ENCODE results near the gene HSPG2.

Gene HSPG2

GRCh38 chr1:21823206-21823979 lies 113.7 kb downstream of the HSPG2 start:
- H3K27me3 Mint-ChIP-seq (ENCODE audit: low read depth) = peaks cover 2% of the 10 kb centered on the region
- H3K36me3 Mint-ChIP-seq (ENCODE audit: low read depth) = no peaks in the 10 kb centered on the region
- H3K4me3 Mint-ChIP-seq = no peak overlapping the region
- peaks cover 2% of the 10 kb centered on the region for H3K4me1 Mint-ChIP-seq (ENCODE audit: low read depth)
- no peaks in the 10 kb centered on the region for H3K9me3 Mint-ChIP-seq
- H3K27ac Mint-ChIP-seq = no peak overlapping the region
- DNase-seq (ENCODE audit: low spot score) = no peak

GRCh38 chr1:21822349-21822748 lies 114.8 kb downstream of the HSPG2 start:
- H3K9me3 Mint-ChIP-seq = no peaks in the 10 kb centered on the region
- H3K4me3 Mint-ChIP-seq = no peak overlapping the region
- peaks cover 2% of the 10 kb centered on the region for H3K27me3 Mint-ChIP-seq (ENCODE audit: low read depth)
- H3K4me1 Mint-ChIP-seq (ENCODE audit: low read depth) = peaks cover 2% of the 10 kb centered on the region
- DNase-seq (ENCODE audit: low spot score) = no peak
- no peaks in the 10 kb centered on the region for H3K36me3 Mint-ChIP-seq (ENCODE audit: low read depth)
- no peak overlapping the region for H3K27ac Mint-ChIP-seq

- H3K4me1 Mint-ChIP-seq (ENCODE audit: low read depth) = peaks cover 2% of the 10 kb centered on the region
- H3K27me3 Mint-ChIP-seq (ENCODE audit: low read depth) = peaks cover 2% of the 10 kb centered on the region
- H3K36me3 Mint-ChIP-seq (ENCODE audit: low read depth) = no peaks in the 10 kb centered on the region
- no peak for DNase-seq (ENCODE audit: low spot score)
- H3K4me3 Mint-ChIP-seq = no peak overlapping the region
- H3K9me3 Mint-ChIP-seq = no peaks in the 10 kb centered on the region
- no peak overlapping the region for H3K27ac Mint-ChIP-seq
These were observed 115.6 kb downstream of the HSPG2 start for GRCh38 chr1:21821385-21822019.

- Mint-ChIP-seq H3K27me3 (ENCODE audit: low read depth) (peaks cover 2% of the 10 kb centered on the region), H3K36me3 (ENCODE audit: low read depth) (no peaks in the 10 kb centered on the region), H3K4me1 (ENCODE audit: low read depth) (peaks cover 2% of the 10 kb centered on the region), H3K4me3 (no peak overlapping the region), H3K9me3 (no peaks in the 10 kb centered on the region), H3K27ac (no peak overlapping the region)
- no peak for DNase-seq (ENCODE audit: low spot score)
These were observed 116.4 kb downstream of the HSPG2 start for GRCh38 chr1:21820597-21821232.

GRCh38 chr1:21818656-21819055 lies 118.5 kb downstream of the HSPG2 start:
- Mint-ChIP-seq H3K27me3 (ENCODE audit: low read depth) (peaks cover 6% of the 10 kb centered on the region), H3K27ac (no peak overlapping the region), H3K36me3 (ENCODE audit: low read depth) (no peaks in the 10 kb centered on the region), H3K4me1 (ENCODE audit: low read depth) (peaks cover 5% of the 10 kb centered on the region), H3K9me3 (no peaks in the 10 kb centered on the region), H3K4me3 (no peak overlapping the region)
- DNase-seq (ENCODE audit: low spot score) = peak; percentile 15

GRCh38 chr1:21816602-21817302 lies 120.4 kb downstream of the HSPG2 start:
- Mint-ChIP-seq H3K27me3 (ENCODE audit: low read depth) (peaks cover 15% of the 10 kb centered on the region), H3K4me1 (ENCODE audit: low read depth) (peaks cover 5% of the 10 kb centered on the region), H3K9me3 (no peaks in the 10 kb centered on the region), H3K36me3 (ENCODE audit: low read depth) (no peaks in the 10 kb centered on the region), H3K4me3 (no peak overlapping the region), H3K27ac (no peak overlapping the region)
- no peak for DNase-seq (ENCODE audit: low spot score)

- H3K27ac Mint-ChIP-seq = no peak overlapping the region
- peaks cover 15% of the 10 kb centered on the region for H3K27me3 Mint-ChIP-seq (ENCODE audit: low read depth)
- H3K4me1 Mint-ChIP-seq (ENCODE audit: low read depth) = peaks cover 5% of the 10 kb centered on the region
- H3K9me3 Mint-ChIP-seq = no peaks in the 10 kb centered on the region
- no peak for DNase-seq (ENCODE audit: low spot score)
- H3K4me3 Mint-ChIP-seq = no peak overlapping the region
- H3K36me3 Mint-ChIP-seq (ENCODE audit: low read depth) = no peaks in the 10 kb centered on the region
These were observed 121.3 kb downstream of the HSPG2 start for GRCh38 chr1:21815724-21816321.

GRCh38 chr1:21814981-21815582 lies 122.0 kb downstream of the HSPG2 start:
- no peak overlapping the region for H3K27ac Mint-ChIP-seq
- peaks cover 15% of the 10 kb centered on the region for H3K27me3 Mint-ChIP-seq (ENCODE audit: low read depth)
- peak overlapping the region; percentile 64 for H3K4me3 Mint-ChIP-seq
- no peak for DNase-seq (ENCODE audit: low spot score)
- no peaks in the 10 kb centered on the region for H3K9me3 Mint-ChIP-seq
- H3K4me1 Mint-ChIP-seq (ENCODE audit: low read depth) = peaks cover 5% of the 10 kb centered on the region
- no peaks in the 10 kb centered on the region for H3K36me3 Mint-ChIP-seq (ENCODE audit: low read depth)

GRCh38 chr1:21814241-21814918 lies 122.7 kb downstream of the HSPG2 start:
- Mint-ChIP-seq H3K4me3 (peak overlapping the region; percentile 59), H3K36me3 (ENCODE audit: low read depth) (no peaks in the 10 kb centered on the region), H3K4me1 (ENCODE audit: low read depth) (peaks cover 5% of the 10 kb centered on the region), H3K27ac (no peak overlapping the region), H3K9me3 (no peaks in the 10 kb centered on the region), H3K27me3 (ENCODE audit: low read depth) (peaks cover 15% of the 10 kb centered on the region)
- DNase-seq (ENCODE audit: low spot score) = peak; percentile 18

- Mint-ChIP-seq H3K4me1 (ENCODE audit: low read depth) (peaks cover 4% of the 10 kb centered on the region), H3K4me3 (no peak overlapping the region), H3K27ac (no peak overlapping the region), H3K36me3 (ENCODE audit: low read depth) (no peaks in the 10 kb centered on the region), H3K9me3 (no peaks in the 10 kb centered on the region), H3K27me3 (ENCODE audit: low read depth) (peaks cover 14% of the 10 kb centered on the region)
- no peak for DNase-seq (ENCODE audit: low spot score)
These were observed 123.6 kb downstream of the HSPG2 start for GRCh38 chr1:21813542-21813941.

- H3K27ac Mint-ChIP-seq = no peak within 1 kb of the TSS
- peaks cover 3% of the 10 kb centered on the region for H3K4me1 Mint-ChIP-seq (ENCODE audit: low read depth)
- DNase-seq (ENCODE audit: low spot score) = no peak
- no peaks in the 10 kb centered on the region for H3K9me3 Mint-ChIP-seq
- H3K36me3 Mint-ChIP-seq (ENCODE audit: low read depth) = no peaks in the 10 kb centered on the region
- H3K27me3 Mint-ChIP-seq (ENCODE audit: low read depth) = peaks cover 13% of the 10 kb centered on the region
- no peak within 1 kb of the TSS for H3K4me3 Mint-ChIP-seq
These were observed 125.2 kb downstream of the HSPG2 start, which contains the start of gene LDLRAD2 for GRCh38 chr1:21811875-21812305. Gene LDLRAD2, plus strand, starts transcription at chr1:21812265. Its CDS starts 187 bp downstream, at chr1:21812452.

GRCh38 chr1:21804536-21804935 lies 132.6 kb downstream of the HSPG2 start:
- DNase-seq (ENCODE audit: low spot score) = no peak
- Mint-ChIP-seq H3K4me1 (ENCODE audit: low read depth) (no peaks in the 10 kb centered on the region), H3K27ac (no peak overlapping the region)

GRCh38 chr1:21801100-21801499 lies 136.0 kb downstream of the HSPG2 start:
- no peaks in the 10 kb centered on the region for H3K4me1 Mint-ChIP-seq (ENCODE audit: low read depth)
- no peaks in the 10 kb centered on the region for H3K9me3 Mint-ChIP-seq
- no peaks in the 10 kb centered on the region for H3K36me3 Mint-ChIP-seq (ENCODE audit: low read depth)
- no peak for DNase-seq (ENCODE audit: low spot score)
- H3K4me3 Mint-ChIP-seq = no peak overlapping the region
- H3K27ac Mint-ChIP-seq = no peak overlapping the region
- no peaks in the 10 kb centered on the region for H3K27me3 Mint-ChIP-seq (ENCODE audit: low read depth)

More at GRCh38 chr1:21804536-21804935, 132.6 kb downstream of the HSPG2 start:
- Mint-ChIP-seq H3K9me3 (no peaks in the 10 kb centered on the region), H3K4me3 (no peak overlapping the region), H3K36me3 (ENCODE audit: low read depth) (no peaks in the 10 kb centered on the region), H3K27me3 (ENCODE audit: low read depth) (no peaks in the 10 kb centered on the region)
